Ishikawa (cell line): ENCODE results near the gene DACT2.

Source experiments
- CREB1 ChIP-seq: IDR thresholded peaks from 2 replicates; pipeline ENCODE4 v1.6.1; 2012; ENCODE audit warnings: low read depth
- EP300 ChIP-seq: IDR thresholded peaks from 2 replicates; pipeline ENCODE4 v1.6.1; 2012; ENCODE audit warnings: borderline replicate concordance
- FOXM1 ChIP-seq: IDR thresholded peaks from 2 replicates; pipeline ENCODE4 v1.6.1; 2012; ENCODE audit warnings: low read depth, borderline replicate concordance
- NFIC ChIP-seq: IDR thresholded peaks from 2 replicates; pipeline ENCODE4 v1.6.1; 2012
- RAD21 ChIP-seq: IDR thresholded peaks from 2 replicates; pipeline ENCODE4 v1.6.1; 2012; ENCODE audit warnings: low read depth
- TAF1 ChIP-seq: IDR thresholded peaks from 2 replicates; pipeline ENCODE4 v1.6.1; 2012; ENCODE audit warnings: low read depth, mild to moderate bottlenecking
- TCF12 ChIP-seq: IDR thresholded peaks from 2 replicates; pipeline ENCODE4 v1.6.1; 2012; ENCODE audit warnings: low read depth
- TEAD4 ChIP-seq: IDR thresholded peaks from 2 replicates; pipeline ENCODE4 v1.6.1; 2012
- TF ChIP-seq, protein P1 (sequence below): IDR thresholded peaks from 2 replicates; pipeline ENCODE4 v1.6.1; 2012
- TF ChIP-seq, protein P2 (sequence below): IDR thresholded peaks from 2 replicates; pipeline ENCODE4 v1.6.1; 2012
- TF ChIP-seq, protein P3 (sequence below): IDR thresholded peaks from 2 replicates; pipeline ENCODE4 v1.6.1; 2012; ENCODE audit warnings: low read depth, mild to moderate bottlenecking

DNA sequence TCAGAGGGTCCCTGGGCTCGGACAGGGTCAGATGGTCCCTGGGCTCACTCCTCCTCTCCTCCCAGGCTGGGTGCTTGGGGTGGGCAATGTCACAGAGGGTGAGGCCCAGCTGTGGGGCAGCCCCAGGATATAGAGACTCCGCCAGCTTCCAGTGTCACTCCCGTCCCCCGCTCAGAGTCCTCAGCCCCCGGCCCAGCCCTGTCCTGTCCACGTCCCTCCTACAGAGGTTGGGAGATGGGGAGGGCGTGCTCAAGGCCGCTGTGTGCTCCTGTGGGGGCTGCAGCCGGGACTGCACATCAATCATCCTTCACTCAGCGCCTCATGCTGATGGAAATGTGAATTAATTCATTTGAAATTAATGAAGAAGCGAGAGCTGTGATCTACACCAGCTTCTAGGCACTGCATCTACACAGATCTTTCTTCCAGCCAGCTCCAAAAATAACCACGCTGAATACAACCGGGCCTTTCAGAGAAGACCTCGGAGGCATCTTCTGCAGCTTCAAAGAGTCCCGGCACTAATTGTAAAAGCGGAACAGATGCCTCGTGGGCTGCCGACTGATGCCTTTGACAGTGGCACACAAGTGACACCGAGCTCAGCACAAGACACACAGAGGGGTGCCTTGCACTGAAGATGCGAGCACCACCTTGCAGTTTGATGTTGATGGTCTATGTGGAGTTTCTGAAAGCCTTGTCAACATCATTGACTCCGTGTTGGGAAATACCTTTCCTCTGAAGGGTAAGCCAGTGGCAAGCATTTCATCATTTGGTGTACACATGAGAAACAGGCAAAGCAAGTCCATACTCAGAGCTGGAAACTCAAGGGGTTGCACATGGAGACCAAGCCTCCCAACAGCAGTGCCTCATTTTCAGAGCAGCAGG lies 39.3 kb downstream of the DACT2 start:
- TF ChIP-seq, protein P1, sequence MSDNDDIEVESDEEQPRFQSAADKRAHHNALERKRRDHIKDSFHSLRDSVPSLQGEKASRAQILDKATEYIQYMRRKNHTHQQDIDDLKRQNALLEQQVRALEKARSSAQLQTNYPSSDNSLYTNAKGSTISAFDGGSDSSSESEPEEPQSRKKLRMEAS, result no peak
- TF ChIP-seq TCF12, result no peak
- no peak for TF ChIP-seq CREB1
- TF ChIP-seq EP300, result no peak
- no peak for TF ChIP-seq NFIC
- TF ChIP-seq, protein P2, sequence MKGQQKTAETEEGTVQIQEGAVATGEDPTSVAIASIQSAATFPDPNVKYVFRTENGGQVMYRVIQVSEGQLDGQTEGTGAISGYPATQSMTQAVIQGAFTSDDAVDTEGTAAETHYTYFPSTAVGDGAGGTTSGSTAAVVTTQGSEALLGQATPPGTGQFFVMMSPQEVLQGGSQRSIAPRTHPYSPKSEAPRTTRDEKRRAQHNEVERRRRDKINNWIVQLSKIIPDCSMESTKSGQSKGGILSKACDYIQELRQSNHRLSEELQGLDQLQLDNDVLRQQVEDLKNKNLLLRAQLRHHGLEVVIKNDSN, result no peak
- TF ChIP-seq RAD21, result no peak
- TF ChIP-seq FOXM1, result no peak
- TF ChIP-seq, protein P3, sequence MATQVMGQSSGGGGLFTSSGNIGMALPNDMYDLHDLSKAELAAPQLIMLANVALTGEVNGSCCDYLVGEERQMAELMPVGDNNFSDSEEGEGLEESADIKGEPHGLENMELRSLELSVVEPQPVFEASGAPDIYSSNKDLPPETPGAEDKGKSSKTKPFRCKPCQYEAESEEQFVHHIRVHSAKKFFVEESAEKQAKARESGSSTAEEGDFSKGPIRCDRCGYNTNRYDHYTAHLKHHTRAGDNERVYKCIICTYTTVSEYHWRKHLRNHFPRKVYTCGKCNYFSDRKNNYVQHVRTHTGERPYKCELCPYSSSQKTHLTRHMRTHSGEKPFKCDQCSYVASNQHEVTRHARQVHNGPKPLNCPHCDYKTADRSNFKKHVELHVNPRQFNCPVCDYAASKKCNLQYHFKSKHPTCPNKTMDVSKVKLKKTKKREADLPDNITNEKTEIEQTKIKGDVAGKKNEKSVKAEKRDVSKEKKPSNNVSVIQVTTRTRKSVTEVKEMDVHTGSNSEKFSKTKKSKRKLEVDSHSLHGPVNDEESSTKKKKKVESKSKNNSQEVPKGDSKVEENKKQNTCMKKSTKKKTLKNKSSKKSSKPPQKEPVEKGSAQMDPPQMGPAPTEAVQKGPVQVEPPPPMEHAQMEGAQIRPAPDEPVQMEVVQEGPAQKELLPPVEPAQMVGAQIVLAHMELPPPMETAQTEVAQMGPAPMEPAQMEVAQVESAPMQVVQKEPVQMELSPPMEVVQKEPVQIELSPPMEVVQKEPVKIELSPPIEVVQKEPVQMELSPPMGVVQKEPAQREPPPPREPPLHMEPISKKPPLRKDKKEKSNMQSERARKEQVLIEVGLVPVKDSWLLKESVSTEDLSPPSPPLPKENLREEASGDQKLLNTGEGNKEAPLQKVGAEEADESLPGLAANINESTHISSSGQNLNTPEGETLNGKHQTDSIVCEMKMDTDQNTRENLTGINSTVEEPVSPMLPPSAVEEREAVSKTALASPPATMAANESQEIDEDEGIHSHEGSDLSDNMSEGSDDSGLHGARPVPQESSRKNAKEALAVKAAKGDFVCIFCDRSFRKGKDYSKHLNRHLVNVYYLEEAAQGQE, result no peak
- no peak for TF ChIP-seq TAF1
- TF ChIP-seq TEAD4, result no peak
